Pancreas (tissue), 10 donors: ENCODE measurements around the gene CUL1. TPM values are rescaled to one million over a fixed set of nuclear protein-coding genes. Genes with fewer than 3 reads are reported as not detected.

Experiments
- ATAC-seq, 4 donors: fragments of 200-7000 bp; cut with Tn5 transposase; one replicate each; pipeline versions ENCODE4 v1.8.0 to v1.9.1; 2020; ENCODE audit warnings: mild to moderate bottlenecking in 4 of 4, moderate library complexity in 4 of 4
- DNase-seq, 6 donors: peaks; one replicate each; pipeline ENCODE4 v3.0.0-alpha.2; 2020
- FAIRE-seq: peaks from 2 replicates; lab custom pipeline; 2012; peaks lifted over from hg19 to GRCh38; lab: Jason Lieb, UNC
- H3K27ac ChIP-seq, 4 donors: fragments of 200-600 bp; sonication (generic); 1 replicate in 3 of 4; 2 replicates in 1 of 4; pipeline versions ENCODE4 v1.5.0 to v1.8.0; 2020
- H3K27me3 ChIP-seq, 4 donors: fragments of 200-600 bp; one replicate each; pipeline ENCODE4 v1.8.0; 2021
- H3K36me3 ChIP-seq, 3 donors: fragments of 200-600 bp; sonication (generic) in 1 of 3; one replicate each; pipeline versions ENCODE4 v1.5.0 to v1.8.0; 2020 to 2021
- H3K4me1 ChIP-seq, 3 donors: fragments of 200-600 bp; one replicate each; pipeline ENCODE4 v1.8.0; 2021
- H3K4me3 ChIP-seq, 4 donors: fragments of 200-600 bp; sonication (generic) in 2 of 4; one replicate each; pipeline versions ENCODE4 v1.5.0 to v1.8.0; 2020 to 2021
- H3K9me3 ChIP-seq, 4 donors: fragments of 200-600 bp; one replicate each; pipeline ENCODE4 v1.8.0; 2021
- CTCF ChIP-seq, 4 donors: fragments of 200-600 bp; sonication (generic) in 3 of 4; IDR thresholded peaks; one replicate each; pipeline versions ENCODE4 v1.5.0 to v1.8.0; 2021; ENCODE audit warnings: antibody characterized with exemption in 4 of 4
- WGBS, 2 donors: extraction: QIAGEN DNeasy Blood & Tissue Kit; methylation state at CpG; one replicate each; pipeline ENCODE4 v1.1.7; 2013; 5-methylcytosine and 5-hydroxymethylcytosine counted together
- intact Hi-C, 3 donors: fragments of 100-400 bp; cut with DNase I; formaldehyde crosslinking; loops; one replicate each; pipeline versions ENCODE4 v1.11.1 to v1.14.2; 2022
- polyA plus RNA-seq, 2 donors: library from polyadenylated mRNA; stranded (reverse); fragments of 200-250 nt; gene quantifications; one replicate each; pipeline ENCODE4 v1.2.3, GENCODE V29; 2013
- total RNA-seq, 6 donors: library from RNA; stranded (reverse); fragmentation: NEBNext Ultra II Directional in 4 of 6; extraction: Animal tissue kit (Norgen Biotek cat#: 25700) in 4 of 6; gene quantifications; one replicate each; pipeline versions ENCODE4 v1.2.1 to v1.2.4, GENCODE V29; 2021 to 2023
- donor health status: healthy with polysubstance abuse.
- donor health status: DM: no; HTN: no; CAD: no; lungs with moderate emphysema.
- donor health status: DM: no; HTN: no; CAD: no.
- donor health status: control.
- donor health status: control.
- donor health status: Bipolar disorder and iron deficiency.
- donor health status: DM: yes; HTN: yes; CAD: no.
- donor health status: DM: no; HTN: no; CAD: no.
- donor health status: DM: no; HTN: no; CAD: no.
- donor health status: DM: yes; HTN: yes; CAD: no.

The CUL1 gene
- total and polyA plus RNA-seq, 8 donors, result 8.9 to 19.2 (median 12.9) TPM

- peaks cover 0 to 35% (median 0%) of the 10 kb centered on the region in 3 donors for H3K36me3 ChIP-seq
- H3K4me1 ChIP-seq, result no peaks in the 10 kb centered on the region
- TF ChIP-seq CTCF (IDR thresholded peaks at IDR 0.05), result no peak
- intact Hi-C loops, result no loop called here
- H3K27me3 ChIP-seq, result no peaks in the 10 kb centered on the region
- no peaks in the 10 kb centered on the region for H3K9me3 ChIP-seq
- DNase-seq, result no peak
- 91 to 96% methylated on average over 10 of the region's 10 CpGs for WGBS, 2 donors
- no peak overlapping the region for H3K27ac ChIP-seq
- H3K4me3 ChIP-seq, result no peak overlapping the region
- no peak for FAIRE-seq
- ATAC-seq, result no peak
Observed at GRCh38 chr7:148773334-148773733, 74.6 kb downstream of the CUL1 start.

DNA sequence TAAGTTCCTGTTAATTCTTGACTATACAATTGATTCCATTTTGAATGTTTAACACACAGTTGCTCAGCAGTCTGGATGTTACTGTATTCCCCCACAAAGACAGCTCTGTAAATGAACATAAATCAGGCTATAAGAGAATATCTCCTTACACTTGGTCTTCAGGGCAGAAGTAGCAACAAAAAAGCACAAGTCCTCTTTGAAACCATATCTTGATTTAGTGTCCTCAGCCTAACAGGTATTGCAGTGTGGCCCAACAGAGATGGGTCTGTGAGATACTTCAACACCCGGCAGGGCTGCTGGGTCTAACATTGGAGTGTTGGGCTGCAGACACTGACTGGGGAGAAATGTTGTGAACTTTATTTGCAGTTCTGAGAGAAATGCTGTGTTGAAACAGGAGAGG, 75.8 kb downstream of the CUL1 start:
- Histone ChIP-seq H3K9me3 (no peaks in the 10 kb centered on the region), H3K4me1 (no peaks in the 10 kb centered on the region), H3K36me3 (peaks cover 0 to 33% (median 0%) of the 10 kb centered on the region in 3 donors), H3K27me3 (no peaks in the 10 kb centered on the region), H3K27ac (no peak overlapping the region), H3K4me3 (no peak overlapping the region)
- intact Hi-C loops, result no loop called here
- DNase-seq (no peak), ATAC-seq (no peak), FAIRE-seq (no peak)
- WGBS, 2 donors, result 93 to 100% methylated on average over 1 of the region's 1 CpG
- no peak for TF ChIP-seq CTCF (IDR thresholded peaks at IDR 0.05)

DNA sequence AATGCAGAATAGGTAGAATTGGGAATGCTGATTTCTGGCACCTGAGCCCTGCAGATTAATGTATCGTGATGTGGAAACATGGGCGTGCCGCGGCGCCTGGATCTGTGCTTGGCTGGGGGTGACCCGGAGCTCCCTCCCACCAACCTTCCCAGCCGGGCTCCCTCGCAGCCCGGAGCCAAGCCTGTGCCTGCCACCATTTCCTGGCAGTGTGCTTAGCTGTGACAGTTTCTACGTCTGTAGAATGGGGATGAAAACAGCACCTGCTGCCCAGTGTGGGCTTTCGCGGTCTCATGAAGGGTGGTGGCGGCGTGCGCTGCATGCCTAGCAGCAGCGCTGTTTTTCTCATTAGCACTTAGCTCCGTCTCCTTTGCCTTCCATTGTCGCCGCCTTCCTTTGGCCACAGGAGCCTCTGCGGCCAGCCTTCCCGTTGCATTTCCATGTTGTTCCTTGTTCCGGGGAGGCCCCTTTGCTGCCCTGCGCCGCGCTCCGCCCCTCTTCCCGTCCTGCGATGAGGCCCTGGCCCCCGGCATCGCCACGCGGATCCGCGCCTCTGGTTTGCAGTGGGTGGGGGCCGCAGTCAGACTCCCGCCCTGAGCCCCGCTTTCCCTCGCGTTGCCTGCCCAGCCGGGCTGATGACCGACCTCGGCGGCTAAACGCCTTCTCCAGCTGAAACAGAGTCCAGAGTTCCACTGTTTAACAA, 84.2 kb downstream of the CUL1 start:
- Histone ChIP-seq H3K27ac (no peak overlapping the region), H3K36me3 (peaks cover 0 to 22% (median 16%) of the 10 kb centered on the region in 3 donors), H3K27me3 (no peaks in the 10 kb centered on the region), H3K4me1 (no peaks in the 10 kb centered on the region), H3K9me3 (no peaks in the 10 kb centered on the region), H3K4me3 (no peak overlapping the region)
- no peak for TF ChIP-seq CTCF (IDR thresholded peaks at IDR 0.05)
- WGBS, 2 donors, result 89 to 90% methylated on average over 44 of the region's 44 CpGs
- intact Hi-C loops, result no loop called here
- DNase-seq, result no peak
- no peak for ATAC-seq
- FAIRE-seq, result no peak

- intact Hi-C loops, result no loop called here
- 91 to 93% methylated on average over 15 of the region's 15 CpGs for WGBS, 2 donors
- Histone ChIP-seq H3K9me3 (no peaks in the 10 kb centered on the region), H3K4me1 (no peaks in the 10 kb centered on the region), H3K4me3 (no peak overlapping the region), H3K36me3 (peaks cover 0 to 33% (median 26%) of the 10 kb centered on the region in 3 donors), H3K27me3 (no peaks in the 10 kb centered on the region), H3K27ac (no peak overlapping the region)
- DNase-seq (no peak), FAIRE-seq (no peak), ATAC-seq (no peak)
- no peak for TF ChIP-seq CTCF (IDR thresholded peaks at IDR 0.05)
Observed at GRCh38 chr7:148783801-148784527, 85.3 kb downstream of the CUL1 start.
